Ectodermal cell (in vitro differentiated cells): ENCODE data around the gene RALGAPA1. TPM values are rescaled to one million over a fixed set of nuclear protein-coding genes. Genes with fewer than 3 reads are reported as not detected.
"Not testable (repeated sequence)": the region's sequence is repeated elsewhere in the genome, so short reads cannot be mapped to it uniquely, and the experiment has no call there.

Source experiments
- H3K27ac ChIP-seq: 2 replicates; pipeline ENCODE4 v1.7.0; 2013; ENCODE audit warnings: mild to moderate bottlenecking, low read depth, low read length; ENCODE audit not compliant: insufficient read depth, poor library complexity, severe bottlenecking
- H3K27me3 ChIP-seq: 2 replicates; pipeline ENCODE4 v1.7.0; 2013; ENCODE audit warnings: mild to moderate bottlenecking, low read length; ENCODE audit not compliant: insufficient read depth, control insufficient read depth, poor library complexity, severe bottlenecking
- H3K36me3 ChIP-seq: one replicate; pipeline ENCODE4 v1.7.0; 2013; ENCODE audit warnings: low read length; ENCODE audit not compliant: control insufficient read depth, insufficient read depth
- H3K4me1 ChIP-seq: one replicate; pipeline ENCODE4 v1.7.0; 2013; ENCODE audit warnings: low read length; ENCODE audit not compliant: control insufficient read depth, insufficient read depth
- H3K4me3 ChIP-seq: 2 replicates; pipeline ENCODE4 v1.7.0; 2013; ENCODE audit warnings: low read depth, low read length, control low read depth; ENCODE audit not compliant: insufficient read depth
- H3K9me3 ChIP-seq: 2 replicates; pipeline ENCODE4 v1.7.0; 2013; ENCODE audit warnings: mild to moderate bottlenecking, low read length, moderate library complexity; ENCODE audit not compliant: control insufficient read depth
- WGBS, 2 experiments: methylation state at CpG; one replicate each; pipeline ENCODE4 v1.1.7; 2013; ENCODE audit warnings: missing lambda C conversion rate in 2 of 2; 5-methylcytosine and 5-hydroxymethylcytosine counted together
- polyA plus RNA-seq, 4 experiments: library from polyadenylated mRNA; stranded (reverse); fragments of 50-300 nt; gene quantifications; one replicate each; pipeline ENCODE4 v1.2.3, GENCODE V29; 2013

RALGAPA1 gene
- 12.8 TPM for polyA plus RNA-seq (2013, experiment 1 of 4)
- polyA plus RNA-seq (2013, experiment 2 of 4), result 16.5 TPM
- 10.0 TPM for polyA plus RNA-seq (2013, experiment 3 of 4)
- polyA plus RNA-seq (2013, experiment 4 of 4), result 18.4 TPM

GRCh38 chr14:35808638-35809563, at the start of gene RALGAPA1:
Gene RALGAPA1 (minus strand): TSS chr14:35809295. CDS start chr14:35808835, 460 bp downstream.
- H3K27me3 ChIP-seq, H3K36me3 ChIP-seq, H3K4me1 ChIP-seq, H3K9me3 ChIP-seq: not testable (repeated sequence)
- 0 to 1% methylated on average over 64 to 65 of the region's 66 CpGs for WGBS, 2 experiments
- Histone ChIP-seq H3K27ac (peak within 1 kb of the TSS; percentile 79), H3K4me3 (peak within 1 kb of the TSS; percentile 84)

- peaks cover 6% of the 10 kb centered on the region for H3K4me1 ChIP-seq
- H3K36me3 ChIP-seq, result peaks cover 6% of the 10 kb centered on the region
- H3K9me3 ChIP-seq, result no peaks in the 10 kb centered on the region
- H3K27ac ChIP-seq, result no peak overlapping the region
- H3K27me3 ChIP-seq, result no peaks in the 10 kb centered on the region
- H3K4me3 ChIP-seq, result no peak overlapping the region
- WGBS, 2 experiments, result 94 to 95% methylated on average over 7 of the region's 7 CpGs
Measured at GRCh38 chr14:35858521-35859209, 49.6 kb upstream of the RALGAPA1 start.

GRCh38 chr14:35855876-35856481, 46.9 kb upstream of the RALGAPA1 start:
- H3K27me3 ChIP-seq, result no peaks in the 10 kb centered on the region
- H3K36me3 ChIP-seq, result no peaks in the 10 kb centered on the region
- H3K4me1 ChIP-seq, result peaks cover 6% of the 10 kb centered on the region
- no peak overlapping the region for H3K27ac ChIP-seq
- H3K4me3 ChIP-seq, result no peak overlapping the region
- WGBS, 2 experiments, result 88 to 94% methylated on average over 6 of the region's 6 CpGs
- no peaks in the 10 kb centered on the region for H3K9me3 ChIP-seq

- Histone ChIP-seq H3K27ac (no peak overlapping the region), H3K4me3 (no peak overlapping the region), H3K4me1 (no peaks in the 10 kb centered on the region), H3K27me3 (no peaks in the 10 kb centered on the region), H3K9me3 (no peaks in the 10 kb centered on the region), H3K36me3 (no peaks in the 10 kb centered on the region)
- WGBS, 2 experiments, result 95 to 100% methylated on average over 1 of the region's 1 CpG
Measured at GRCh38 chr14:35854696-35855270, 45.7 kb upstream of the RALGAPA1 start.

GRCh38 chr14:35853225-35853624, 44.1 kb upstream of the RALGAPA1 start:
- Histone ChIP-seq H3K4me3 (no peak overlapping the region), H3K36me3 (no peaks in the 10 kb centered on the region), H3K27me3 (no peaks in the 10 kb centered on the region), H3K9me3 (no peaks in the 10 kb centered on the region), H3K27ac (no peak overlapping the region), H3K4me1 (no peaks in the 10 kb centered on the region)
- WGBS, 2 experiments, result 90 to 91% methylated on average over 2 of the region's 2 CpGs

GRCh38 chr14:35851823-35852222, 42.7 kb upstream of the RALGAPA1 start:
- no peak overlapping the region for H3K27ac ChIP-seq
- WGBS, 2 experiments, result 95% methylated on average over 3 of the region's 3 CpGs
- H3K36me3 ChIP-seq, result no peaks in the 10 kb centered on the region

GRCh38 chr14:35849122-35849521, 40.0 kb upstream of the RALGAPA1 start:
- no peaks in the 10 kb centered on the region for H3K9me3 ChIP-seq
- no peaks in the 10 kb centered on the region for H3K27me3 ChIP-seq
- no peak overlapping the region for H3K27ac ChIP-seq
- H3K4me3 ChIP-seq, result no peak overlapping the region
- no peaks in the 10 kb centered on the region for H3K36me3 ChIP-seq
- WGBS, 2 experiments, result 100% methylated on average over 1 of the region's 1 CpG
- no peaks in the 10 kb centered on the region for H3K4me1 ChIP-seq

More at GRCh38 chr14:35851823-35852222, 42.7 kb upstream of the RALGAPA1 start:
- Histone ChIP-seq H3K4me1 (no peaks in the 10 kb centered on the region), H3K4me3 (no peak overlapping the region), H3K27me3 (no peaks in the 10 kb centered on the region), H3K9me3 (no peaks in the 10 kb centered on the region)

- Histone ChIP-seq H3K27ac (no peak overlapping the region), H3K4me1 (no peaks in the 10 kb centered on the region), H3K36me3 (peaks cover 6% of the 10 kb centered on the region), H3K9me3 (no peaks in the 10 kb centered on the region), H3K4me3 (no peak overlapping the region), H3K27me3 (no peaks in the 10 kb centered on the region)
- 96 to 100% methylated on average over 1 to 2 of the region's 2 CpGs for WGBS, 2 experiments
Measured at GRCh38 chr14:35847636-35848035, 38.5 kb upstream of the RALGAPA1 start.

GRCh38 chr14:35844494-35844893, 35.4 kb upstream of the RALGAPA1 start:
- Histone ChIP-seq H3K9me3 (no peaks in the 10 kb centered on the region), H3K4me3 (no peak overlapping the region), H3K27me3 (no peaks in the 10 kb centered on the region), H3K27ac (no peak overlapping the region), H3K36me3 (peaks cover 10% of the 10 kb centered on the region), H3K4me1 (no peaks in the 10 kb centered on the region)
- 89 to 95% methylated on average over 6 to 8 of the region's 8 CpGs for WGBS, 2 experiments
